ENCODE data around the gene ASPDH. TPM values are rescaled to one million over a fixed set of nuclear protein-coding genes. Genes with fewer than 3 reads are reported as not detected.

ASPDH gene
- total RNA-seq, 1 donor from 2014 or later, result not detected

GRCh38 chr19:50553134-50553703 lies 39.5 kb upstream of the ASPDH start:
- no peak overlapping the region for H3K27ac ChIP-seq (ENCODE audit: low read depth, low read length)
- no peak for FAIRE-seq
- Mint-ChIP-seq H3K36me3 (ENCODE audit: low read depth, unreplicated experiment) (no peaks in the 10 kb centered on the region), H3K4me3 (ENCODE audit: unreplicated experiment) (no peak overlapping the region), H3K27ac (ENCODE audit: unreplicated experiment) (no peak overlapping the region), H3K4me1 (ENCODE audit: low read depth, unreplicated experiment) (no peaks in the 10 kb centered on the region), H3K9me3 (ENCODE audit: unreplicated experiment) (peaks cover 22% of the 10 kb centered on the region), H3K27me3 (ENCODE audit: low read depth, unreplicated experiment) (no peaks in the 10 kb centered on the region)
- no peaks in the 10 kb centered on the region for H3K79me2 ChIP-seq (ENCODE audit: insufficient read depth, low read length)
- H2AFZ ChIP-seq (ENCODE audit: low read depth, low read length), result no peak overlapping the region
- H3K4me3 ChIP-seq (ENCODE audit: insufficient read depth, low read depth, low read length), result no peak overlapping the region
- H3K9ac ChIP-seq (ENCODE audit: low read length), result no peak overlapping the region
- H3K36me3 ChIP-seq (ENCODE audit: insufficient read depth, low read length), result no peaks in the 10 kb centered on the region
- H3K9me3 ChIP-seq (ENCODE audit: insufficient read depth, low read depth, low read length), result no peaks in the 10 kb centered on the region
- H3K27me3 ChIP-seq (ENCODE audit: insufficient read depth, low read length), result peaks cover 3% of the 10 kb centered on the region
- H4K20me1 ChIP-seq (ENCODE audit: insufficient read depth, low read length), result no peaks in the 10 kb centered on the region
- H3K4me1 ChIP-seq (ENCODE audit: insufficient read depth, low read length), result peaks cover 3% of the 10 kb centered on the region
- H3K4me2 ChIP-seq (ENCODE audit: low read length), result no peak overlapping the region
- DNase-seq (ENCODE audit: low read depth), result no peak
- TF ChIP-seq EZH2 (IDR thresholded peaks at IDR 0.05; ENCODE audit: insufficient read depth, low read length) (no peak), CTCF (IDR thresholded peaks at IDR 0.05; ENCODE audit: insufficient read depth, low read depth, low read length) (no peak)

- no peak overlapping the region for H3K4me3 ChIP-seq (ENCODE audit: insufficient read depth, low read depth, low read length)
- H3K27me3 ChIP-seq (ENCODE audit: insufficient read depth, low read length), result peaks cover 3% of the 10 kb centered on the region
- no peak overlapping the region for H3K27ac ChIP-seq (ENCODE audit: low read depth, low read length)
- DNase-seq (ENCODE audit: low read depth), result no peak
- H3K36me3 ChIP-seq (ENCODE audit: insufficient read depth, low read length), result no peaks in the 10 kb centered on the region
- Mint-ChIP-seq H3K4me3 (ENCODE audit: unreplicated experiment) (no peak overlapping the region), H3K27ac (ENCODE audit: unreplicated experiment) (no peak overlapping the region), H3K27me3 (ENCODE audit: low read depth, unreplicated experiment) (no peaks in the 10 kb centered on the region), H3K36me3 (ENCODE audit: low read depth, unreplicated experiment) (no peaks in the 10 kb centered on the region), H3K4me1 (ENCODE audit: low read depth, unreplicated experiment) (no peaks in the 10 kb centered on the region), H3K9me3 (ENCODE audit: unreplicated experiment) (peaks cover 23% of the 10 kb centered on the region)
- H3K9me3 ChIP-seq (ENCODE audit: insufficient read depth, low read depth, low read length), result no peaks in the 10 kb centered on the region
- TF ChIP-seq EZH2 (IDR thresholded peaks at IDR 0.05; ENCODE audit: insufficient read depth, low read length), result no peak
- H4K20me1 ChIP-seq (ENCODE audit: insufficient read depth, low read length), result no peaks in the 10 kb centered on the region
- H2AFZ ChIP-seq (ENCODE audit: low read depth, low read length), result no peak overlapping the region
- FAIRE-seq, result no peak
- no peaks in the 10 kb centered on the region for H3K79me2 ChIP-seq (ENCODE audit: insufficient read depth, low read length)
- no peak overlapping the region for H3K4me2 ChIP-seq (ENCODE audit: low read length)
- H3K4me1 ChIP-seq (ENCODE audit: insufficient read depth, low read length), result peaks cover 3% of the 10 kb centered on the region
- H3K9ac ChIP-seq (ENCODE audit: low read length), result no peak overlapping the region
Measured at GRCh38 chr19:50552540-50552939, 38.8 kb upstream of the ASPDH start.

- no peak overlapping the region for H3K27ac ChIP-seq (ENCODE audit: low read depth, low read length)
- peaks cover 3% of the 10 kb centered on the region for H3K4me1 ChIP-seq (ENCODE audit: insufficient read depth, low read length)
- H3K9me3 ChIP-seq (ENCODE audit: insufficient read depth, low read depth, low read length), result no peaks in the 10 kb centered on the region
- no peak overlapping the region for H3K4me3 ChIP-seq (ENCODE audit: insufficient read depth, low read depth, low read length)
- no peak overlapping the region for H3K9ac ChIP-seq (ENCODE audit: low read length)
- no peak for DNase-seq (ENCODE audit: low read depth)
- TF ChIP-seq EZH2 (IDR thresholded peaks at IDR 0.05; ENCODE audit: insufficient read depth, low read length) (peak; percentile 27), CTCF (IDR thresholded peaks at IDR 0.05; ENCODE audit: insufficient read depth, low read depth, low read length) (no peak)
- no peaks in the 10 kb centered on the region for H4K20me1 ChIP-seq (ENCODE audit: insufficient read depth, low read length)
- FAIRE-seq, result no peak
- no peaks in the 10 kb centered on the region for H3K27me3 Mint-ChIP-seq (ENCODE audit: low read depth, unreplicated experiment)
- no peaks in the 10 kb centered on the region for H3K4me1 Mint-ChIP-seq (ENCODE audit: low read depth, unreplicated experiment)
- H3K27ac Mint-ChIP-seq (ENCODE audit: unreplicated experiment), result no peak overlapping the region
- H3K36me3 ChIP-seq (ENCODE audit: insufficient read depth, low read length), result no peaks in the 10 kb centered on the region
- H3K79me2 ChIP-seq (ENCODE audit: insufficient read depth, low read length), result no peaks in the 10 kb centered on the region
- no peak overlapping the region for H3K4me3 Mint-ChIP-seq (ENCODE audit: unreplicated experiment)
- H3K9me3 Mint-ChIP-seq (ENCODE audit: unreplicated experiment), result peaks cover 29% of the 10 kb centered on the region
- no peaks in the 10 kb centered on the region for H3K36me3 Mint-ChIP-seq (ENCODE audit: low read depth, unreplicated experiment)
- H3K4me2 ChIP-seq (ENCODE audit: low read length), result peak overlapping the region; percentile 70
- H2AFZ ChIP-seq (ENCODE audit: low read depth, low read length), result no peak overlapping the region
- peaks cover 3% of the 10 kb centered on the region for H3K27me3 ChIP-seq (ENCODE audit: insufficient read depth, low read length)
Measured at GRCh38 chr19:50551715-50552187, 38.0 kb upstream of the ASPDH start.

Measured in astrocyte (in vitro differentiated cells and primary cell).